Myocyte (in vitro differentiated cells): ENCODE results near the gene PAPPA2. TPM values are rescaled to one million over a fixed set of nuclear protein-coding genes. Genes with fewer than 3 reads are reported as not detected.

Experiments
- DNase-seq: peaks from one replicate; pipeline ENCODE4 v3.0.0-alpha.2; 2012; ENCODE audit warnings: low read depth
- total RNA-seq: library from RNA; depleted of rRNA; stranded (reverse); fragments of >200 nt; gene quantifications from 2 replicates; pipeline ENCODE4 v1.2.3, GENCODE V29; 2014

PAPPA2 gene
- total RNA-seq, 1 donor from 2014 or later, result 0.75 TPM

- no peak for DNase-seq
Measured at GRCh38 chr1:176799327-176799726, 336.4 kb downstream of the PAPPA2 start.

- no peak for DNase-seq
Measured at GRCh38 chr1:176800978-176801513, 338.1 kb downstream of the PAPPA2 start.

GRCh38 chr1:176801514-176802020, 338.6 kb downstream of the PAPPA2 start:
- DNase-seq, result no peak

GRCh38 chr1:176802316-176802715, 339.3 kb downstream of the PAPPA2 start:
- no peak for DNase-seq

GRCh38 chr1:176803042-176803441, 340.1 kb downstream of the PAPPA2 start:
- DNase-seq, result no peak

- DNase-seq, result no peak
Measured at GRCh38 chr1:176803596-176803995, 340.6 kb downstream of the PAPPA2 start.

GRCh38 chr1:176809292-176809691, 346.3 kb downstream of the PAPPA2 start:
- no peak for DNase-seq

- no peak for DNase-seq
Measured at GRCh38 chr1:176811511-176812288, 348.7 kb downstream of the PAPPA2 start.

GRCh38 chr1:176815621-176816020, 352.6 kb downstream of the PAPPA2 start:
- DNase-seq, result no peak

GRCh38 chr1:176816232-176816631, 353.3 kb downstream of the PAPPA2 start:
- DNase-seq, result no peak

- DNase-seq, result no peak
Measured at GRCh38 chr1:176820391-176821031, 357.5 kb downstream of the PAPPA2 start.

GRCh38 chr1:176826265-176826664, 363.3 kb downstream of the PAPPA2 start:
- DNase-seq, result no peak

GRCh38 chr1:176829261-176829660, 366.3 kb downstream of the PAPPA2 start:
- no peak for DNase-seq

- no peak for DNase-seq
Measured at GRCh38 chr1:176831150-176831549, 368.2 kb downstream of the PAPPA2 start.

GRCh38 chr1:176837708-176838107, 374.7 kb downstream of the PAPPA2 start:
- no peak for DNase-seq

- no peak for DNase-seq
Measured at GRCh38 chr1:176838276-176838995, 375.5 kb downstream of the PAPPA2 start.

- DNase-seq, result no peak
Measured at GRCh38 chr1:176839216-176839615, 376.2 kb downstream of the PAPPA2 start.

GRCh38 chr1:176841238-176841637, 378.3 kb downstream of the PAPPA2 start:
- no peak for DNase-seq

- DNase-seq, result peak; percentile 28
Measured at GRCh38 chr1:176843352-176844297, 380.6 kb downstream of the PAPPA2 start.

GRCh38 chr1:176847052-176847451, 384.1 kb downstream of the PAPPA2 start:
- peak; percentile 47 for DNase-seq
